RWPE2 (cell line): ENCODE results near the gene MACO1.

Experiments
- ATAC-seq: fragments of 200-7000 bp; cut with Tn5 transposase; 3 replicates; pipeline ENCODE4 v1.9.1; 2021; ENCODE audit warnings: low read depth
- DNase-seq: peaks from one replicate; pipeline ENCODE4 v3.0.0-alpha.2; 2020; ENCODE audit warnings: low spot score
- H3K27ac ChIP-seq: fragments of 450-650 bp; 2 replicates; pipeline ENCODE4 v1.5.1; 2017; ENCODE audit warnings: mild to moderate bottlenecking; ENCODE audit not compliant: poor library complexity, severe bottlenecking
- H3K27me3 ChIP-seq: fragments of 250-450 bp; sonication (Bioruptor Pico); 2 replicates; pipeline ENCODE4 v1.5.1; 2021; ENCODE audit warnings: mild to moderate bottlenecking, moderate library complexity; ENCODE audit not compliant: insufficient read depth, poor library complexity, severe bottlenecking
- H3K36me3 ChIP-seq: fragments of 250-450 bp; sonication (Bioruptor Pico); 2 replicates; pipeline ENCODE4 v1.5.1; 2020; ENCODE audit warnings: low read depth, mild to moderate bottlenecking, moderate library complexity
- H3K4me1 ChIP-seq: fragments of 250-450 bp; sonication (Bioruptor Pico); 2 replicates; pipeline ENCODE4 v1.5.1; 2021; ENCODE audit warnings: mild to moderate bottlenecking, moderate library complexity; ENCODE audit not compliant: insufficient read depth, poor library complexity, severe bottlenecking
- H3K4me3 ChIP-seq: fragments of 250-450 bp; sonication (Bioruptor Pico); 2 replicates; pipeline ENCODE4 v1.5.1; 2021; ENCODE audit warnings: mild to moderate bottlenecking, moderate library complexity; ENCODE audit not compliant: severe bottlenecking
- H3K9me3 ChIP-seq: fragments of 250-450 bp; sonication (Bioruptor Pico); 2 replicates; pipeline ENCODE4 v1.5.1; 2021; ENCODE audit warnings: mild to moderate bottlenecking, moderate library complexity; ENCODE audit not compliant: severe bottlenecking
- TF ChIP-seq, protein P1 (sequence below): fragments of 450-650 bp; IDR thresholded peaks from one replicate; pipeline ENCODE4 v1.5.1; 2017; ENCODE audit warnings: mild to moderate bottlenecking, moderate library complexity; ENCODE audit not compliant: poor library complexity, severe bottlenecking

MACO1 gene

DNA sequence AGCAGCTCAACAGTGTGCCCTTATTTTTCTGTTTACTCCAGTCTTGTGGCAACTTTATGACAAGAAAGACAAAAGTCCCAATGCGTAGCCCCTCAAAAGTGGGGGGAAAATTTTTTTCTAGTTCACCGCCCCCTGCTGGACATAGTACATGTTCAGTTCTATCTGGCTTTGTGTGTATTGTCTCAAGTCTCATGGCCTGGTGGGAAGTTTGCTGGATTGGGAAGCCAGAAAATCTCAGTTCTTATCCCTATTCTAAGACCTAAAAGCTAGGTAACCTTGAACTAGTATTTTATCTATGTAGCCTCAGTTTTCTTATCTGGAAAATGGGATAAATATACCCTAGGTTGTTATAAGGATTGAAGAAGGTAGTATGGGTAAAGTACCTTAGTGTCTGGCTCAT, 56.9 kb downstream of the MACO1 start:
- H3K27ac ChIP-seq: no peak overlapping the region
- H3K4me1 ChIP-seq: no peaks in the 10 kb centered on the region
- DNase-seq (no peak), ATAC-seq (no peak)
- H3K4me3 ChIP-seq: no peak overlapping the region
- H3K36me3 ChIP-seq: peaks cover 46% of the 10 kb centered on the region
- no peaks in the 10 kb centered on the region for H3K27me3 ChIP-seq
- no peaks in the 10 kb centered on the region for H3K9me3 ChIP-seq
- TF ChIP-seq, protein P1, sequence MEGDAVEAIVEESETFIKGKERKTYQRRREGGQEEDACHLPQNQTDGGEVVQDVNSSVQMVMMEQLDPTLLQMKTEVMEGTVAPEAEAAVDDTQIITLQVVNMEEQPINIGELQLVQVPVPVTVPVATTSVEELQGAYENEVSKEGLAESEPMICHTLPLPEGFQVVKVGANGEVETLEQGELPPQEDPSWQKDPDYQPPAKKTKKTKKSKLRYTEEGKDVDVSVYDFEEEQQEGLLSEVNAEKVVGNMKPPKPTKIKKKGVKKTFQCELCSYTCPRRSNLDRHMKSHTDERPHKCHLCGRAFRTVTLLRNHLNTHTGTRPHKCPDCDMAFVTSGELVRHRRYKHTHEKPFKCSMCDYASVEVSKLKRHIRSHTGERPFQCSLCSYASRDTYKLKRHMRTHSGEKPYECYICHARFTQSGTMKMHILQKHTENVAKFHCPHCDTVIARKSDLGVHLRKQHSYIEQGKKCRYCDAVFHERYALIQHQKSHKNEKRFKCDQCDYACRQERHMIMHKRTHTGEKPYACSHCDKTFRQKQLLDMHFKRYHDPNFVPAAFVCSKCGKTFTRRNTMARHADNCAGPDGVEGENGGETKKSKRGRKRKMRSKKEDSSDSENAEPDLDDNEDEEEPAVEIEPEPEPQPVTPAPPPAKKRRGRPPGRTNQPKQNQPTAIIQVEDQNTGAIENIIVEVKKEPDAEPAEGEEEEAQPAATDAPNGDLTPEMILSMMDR: peak; percentile 39

GRCh38 chr1:25492323-25492722, 61.6 kb downstream of the MACO1 start:
- Histone ChIP-seq H3K4me3 (no peak overlapping the region), H3K27me3 (no peaks in the 10 kb centered on the region), H3K4me1 (no peaks in the 10 kb centered on the region), H3K9me3 (no peaks in the 10 kb centered on the region), H3K27ac (no peak overlapping the region), H3K36me3 (peaks cover 49% of the 10 kb centered on the region)
- no peak for ATAC-seq
- TF ChIP-seq, protein P1: no peak
- DNase-seq: no peak

- peaks cover 37% of the 10 kb centered on the region for H3K36me3 ChIP-seq
- no peak for DNase-seq
- TF ChIP-seq, protein P1: no peak
- no peak for ATAC-seq
- no peak overlapping the region for H3K27ac ChIP-seq
- no peaks in the 10 kb centered on the region for H3K27me3 ChIP-seq
- H3K4me3 ChIP-seq: no peak overlapping the region
- no peaks in the 10 kb centered on the region for H3K4me1 ChIP-seq
- no peaks in the 10 kb centered on the region for H3K9me3 ChIP-seq
Observed at GRCh38 chr1:25494952-25495351, 64.3 kb downstream of the MACO1 start.

DNA sequence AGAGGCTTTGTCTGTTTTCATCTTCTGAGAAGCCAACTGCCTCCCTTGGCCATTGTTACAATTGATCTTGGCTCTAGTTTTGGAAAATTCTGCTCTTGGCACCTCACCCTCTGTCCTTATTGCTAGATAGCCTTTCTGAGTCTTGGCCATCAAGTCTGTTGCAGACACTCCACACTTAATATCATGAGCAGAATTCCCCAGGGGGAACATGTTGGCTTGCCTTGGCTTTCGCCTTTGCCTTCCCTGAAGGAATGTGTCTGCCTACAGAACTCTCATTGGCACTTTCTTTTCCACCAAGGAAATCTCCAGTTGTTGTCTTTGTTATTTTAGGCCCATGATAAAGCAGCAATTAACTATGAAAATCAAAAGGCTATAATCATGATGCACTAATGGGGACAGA, 70.0 kb downstream of the MACO1 start:
- TF ChIP-seq, protein P1: no peak
- H3K36me3 ChIP-seq: peaks cover 6% of the 10 kb centered on the region; the same call in 1 of the 2 replicates

DNA sequence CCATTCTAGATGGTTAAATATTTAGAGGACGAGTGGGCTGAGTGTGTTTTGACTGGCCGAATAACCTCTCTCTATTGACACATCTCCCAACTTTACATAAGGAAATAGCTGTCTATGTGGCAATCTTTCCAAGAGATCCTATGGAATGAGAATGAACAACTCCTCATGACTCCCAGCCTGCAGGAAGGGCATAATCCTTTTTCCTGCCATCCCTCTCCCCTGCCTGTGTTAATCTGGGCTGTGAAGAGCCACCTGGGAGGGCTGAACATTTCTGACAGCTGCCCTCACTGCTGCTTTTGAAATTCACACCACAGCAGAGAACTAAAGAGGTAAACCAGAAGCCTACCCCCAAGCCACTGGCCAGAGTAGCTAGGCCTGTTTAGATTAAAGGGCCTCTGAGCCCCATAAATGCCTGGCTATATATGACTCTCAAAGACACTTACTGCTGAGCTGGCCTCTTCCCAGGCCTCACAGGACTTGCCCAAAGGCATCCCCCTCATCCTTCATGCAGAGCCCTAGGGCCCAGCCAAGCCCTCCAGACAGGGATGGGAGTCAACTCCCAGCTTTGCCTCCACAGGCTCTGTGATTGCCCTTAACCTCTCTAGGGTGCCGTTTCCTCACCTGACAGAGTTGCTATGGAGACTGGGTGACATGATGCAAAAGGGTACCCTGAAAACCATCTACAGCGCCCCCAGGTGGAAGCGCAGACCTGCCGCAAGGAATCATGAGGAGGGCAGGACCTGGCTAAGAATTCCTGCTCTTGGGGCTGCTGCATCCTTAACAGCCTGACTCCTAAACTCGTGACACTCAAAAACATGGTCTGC, 70.8 kb downstream of the MACO1 start:
- DNase-seq: no peak
- TF ChIP-seq, protein P1: no peak
- no peak overlapping the region for H3K4me3 ChIP-seq

More for the DNA sequence above, 70.0 kb downstream of the MACO1 start:
- Histone ChIP-seq H3K4me3 (no peak overlapping the region), H3K4me1 (peaks cover 4% of the 10 kb centered on the region), H3K27ac (peak overlapping the region; percentile 16), H3K27me3 (no peaks in the 10 kb centered on the region), H3K9me3 (no peaks in the 10 kb centered on the region)
- DNase-seq (no peak), ATAC-seq (no peak)

More for the DNA sequence above, 70.8 kb downstream of the MACO1 start:
- H3K27me3 ChIP-seq: no peaks in the 10 kb centered on the region
- ATAC-seq: peak; percentile 75
- H3K4me1 ChIP-seq: peaks cover 4% of the 10 kb centered on the region
- no peaks in the 10 kb centered on the region for H3K9me3 ChIP-seq
- H3K27ac ChIP-seq: peak overlapping the region; percentile 16
- H3K36me3 ChIP-seq: peaks cover 6% of the 10 kb centered on the region; the same call in 1 of the 2 replicates
